ENCODE measurements around the gene CACNA1S. TPM values are rescaled to one million over a fixed set of nuclear protein-coding genes. Genes with fewer than 3 reads are reported as not detected.

CACNA1S gene
- total and polyA plus RNA-seq, 10 donors, result 0.04 to 0.17 (median 0.09) TPM; not detected in 7

DNA sequence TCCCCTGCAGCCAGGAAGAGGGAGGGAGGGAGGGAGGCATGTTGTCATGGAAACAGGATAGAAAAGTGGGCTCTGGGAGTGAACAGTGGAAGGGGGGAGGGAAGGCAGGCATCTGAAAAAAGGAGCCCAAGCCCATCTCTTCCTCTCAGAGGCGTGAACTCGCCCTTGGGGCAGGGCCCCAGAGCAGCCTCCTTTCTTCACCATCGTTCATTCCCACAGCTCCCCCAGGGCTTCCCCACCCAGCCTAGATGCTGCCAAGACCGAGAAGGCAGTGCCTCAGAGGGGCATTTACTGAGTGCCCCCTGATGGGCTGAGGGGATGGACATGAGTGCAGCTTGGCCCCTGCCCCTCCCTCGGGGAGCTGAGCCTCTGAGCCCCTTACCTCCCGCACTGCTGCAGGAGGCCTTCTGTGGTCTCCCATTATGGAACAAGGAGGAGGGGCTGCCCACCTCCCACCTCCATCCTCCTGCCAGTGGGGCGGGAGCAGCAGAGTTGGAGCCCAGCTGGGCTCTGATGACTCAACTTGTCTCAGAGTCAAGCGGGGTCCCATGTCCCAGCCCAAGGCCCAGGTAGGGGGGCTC lies 49.6 kb downstream of the CACNA1S start:
- intact Hi-C loops (cut with DNase I; ENCODE audit: low total_unique reads), result no loop called here

GRCh38 chr1:201061886-201062285 lies 50.3 kb downstream of the CACNA1S start:
- 92 to 97% (median 95%) methylated on average over 10 to 12 of the region's 12 CpGs; no CpG with 5 or more reads in 1 of the 5 donors for WGBS, 5 donors
- Histone ChIP-seq H3K36me3 (no peaks in the 10 kb centered on the region), H3K27me3 (replicated peaks in 1 of 7) (peaks cover 0 to 4% (median 0%) of the 10 kb centered on the region in 7 donors), H3K4me1 (peaks cover 0 to 8% (median 0%) of the 10 kb centered on the region in 6 donors), H3K4me3 (no peak overlapping the region), H3K27ac (no peak overlapping the region), H3K9me3 (no peaks in the 10 kb centered on the region)
- TF ChIP-seq POLR2AphosphoS5 (IDR thresholded peaks at IDR 0.05) (no peak), CTCF (IDR thresholded peaks at IDR 0.05 in 8 of 11, conservative IDR thresholded peaks at IDR 0.05 in 3 of 11) (no peak), POLR2A (IDR thresholded peaks at IDR 0.05) (no peak)
- no peak for DNase-seq
- intact Hi-C loops (cut with DNase I; ENCODE audit: low total_unique reads), result no loop called here

More for the DNA sequence above, 49.6 kb downstream of the CACNA1S start:
- Histone ChIP-seq H3K4me3 (no peak overlapping the region), H3K36me3 (no peaks in the 10 kb centered on the region), H3K27me3 (replicated peaks in 1 of 7) (peaks cover 0 to 4% (median 0%) of the 10 kb centered on the region in 7 donors), H3K4me1 (peaks cover 0 to under 1% (median 0%) of the 10 kb centered on the region in 6 donors), H3K27ac (no peak overlapping the region), H3K9me3 (no peaks in the 10 kb centered on the region)
- 65 to 81% (median 76%) methylated on average over 6 to 8 of the region's 8 CpGs for WGBS, 5 donors
- TF ChIP-seq POLR2A (IDR thresholded peaks at IDR 0.05) (no peak), POLR2AphosphoS5 (IDR thresholded peaks at IDR 0.05) (no peak), CTCF (IDR thresholded peaks at IDR 0.05 in 8 of 11, conservative IDR thresholded peaks at IDR 0.05 in 3 of 11) (no peak)
- no peak for DNase-seq

DNA sequence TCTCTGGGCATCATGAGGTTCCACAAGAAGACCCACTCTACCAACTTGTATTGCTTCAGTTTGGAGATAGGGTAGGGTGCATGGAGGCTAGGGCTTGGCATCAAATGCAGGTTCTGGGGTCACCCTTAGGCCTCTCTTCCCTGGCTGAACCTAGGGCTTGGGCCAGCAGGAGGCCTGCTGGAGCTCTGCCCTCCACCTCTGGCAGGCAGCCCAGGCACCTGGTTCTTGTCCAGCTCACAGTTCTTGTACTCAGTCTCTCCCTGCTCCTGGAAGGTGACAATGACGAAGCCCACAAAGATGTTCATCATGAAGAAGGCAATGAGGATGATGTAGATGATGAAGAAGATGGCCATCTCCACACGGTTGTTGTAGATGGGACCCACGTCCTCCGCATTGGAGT lies 51.2 kb downstream of the CACNA1S start:
- H3K4me1 ChIP-seq, result peaks cover 0 to 16% (median 0%) of the 10 kb centered on the region in 6 donors
- no peak for DNase-seq
- intact Hi-C loops (cut with DNase I; ENCODE audit: low total_unique reads), result no loop called here
- no peak for TF ChIP-seq POLR2A (IDR thresholded peaks at IDR 0.05)
- no peak for TF ChIP-seq POLR2AphosphoS5 (IDR thresholded peaks at IDR 0.05)
- TF ChIP-seq CTCF (IDR thresholded peaks at IDR 0.05 in 8 of 11, conservative IDR thresholded peaks at IDR 0.05 in 3 of 11), result no peak
- no peak overlapping the region for H3K27ac ChIP-seq
- H3K27me3 ChIP-seq (replicated peaks in 1 of 7), result peaks cover 0 to 4% (median 0%) of the 10 kb centered on the region in 7 donors
- no peak overlapping the region for H3K4me3 ChIP-seq
- no peaks in the 10 kb centered on the region for H3K36me3 ChIP-seq
- 86 to 95% (median 91%) methylated on average over 4 of the region's 4 CpGs for WGBS, 5 donors
- H3K9me3 ChIP-seq, result no peaks in the 10 kb centered on the region

DNA sequence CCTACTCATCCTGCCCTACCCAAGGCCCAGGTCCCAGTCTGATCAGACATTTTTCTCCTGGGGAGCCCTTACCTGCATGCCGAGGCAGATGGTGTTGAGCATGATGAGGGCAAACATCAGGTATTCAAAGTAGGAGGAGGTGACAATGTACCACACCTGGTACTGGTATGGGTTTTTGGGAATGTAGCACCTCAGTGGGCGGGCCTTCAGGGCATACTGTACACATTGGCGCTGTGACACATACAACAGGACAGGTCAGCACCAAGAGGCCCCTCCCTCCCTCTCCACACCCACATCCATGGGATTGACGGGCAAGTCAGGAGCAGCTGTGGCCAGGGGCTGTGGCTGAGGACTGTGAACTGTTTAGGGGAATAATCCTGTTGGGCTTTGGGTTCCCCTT lies 51.6 kb downstream of the CACNA1S start:
- TF ChIP-seq POLR2A (IDR thresholded peaks at IDR 0.05) (no peak), POLR2AphosphoS5 (IDR thresholded peaks at IDR 0.05) (no peak), CTCF (IDR thresholded peaks at IDR 0.05 in 8 of 11, conservative IDR thresholded peaks at IDR 0.05 in 3 of 11) (no peak)
- Histone ChIP-seq H3K4me1 (peaks cover 0 to 17% (median 0%) of the 10 kb centered on the region in 6 donors), H3K27ac (no peak overlapping the region), H3K9me3 (no peaks in the 10 kb centered on the region), H3K27me3 (replicated peaks in 1 of 7) (peaks cover 0 to 4% (median 0%) of the 10 kb centered on the region in 7 donors), H3K4me3 (no peak overlapping the region), H3K36me3 (no peaks in the 10 kb centered on the region)
- DNase-seq, result no peak
- WGBS, 5 donors, result 84 to 93% (median 92%) methylated on average over 4 of the region's 4 CpGs
- intact Hi-C loops (cut with DNase I; ENCODE audit: low total_unique reads), result no loop called here
